IgD-negative memory B cell (primary cell): Measurements from ENCODE around the gene TBXAS1. TPM values are rescaled to one million over a fixed set of nuclear protein-coding genes. Genes with fewer than 3 reads are reported as not detected.
"Not testable (repeated sequence)": the region's sequence is repeated elsewhere in the genome, so short reads cannot be mapped to it uniquely, and the experiment has no call there.

Source experiments
- H3K27ac Mint-ChIP-seq, 3 donors: one replicate each; pipeline ENCODE4 v1.8.0; 2020 to 2022; ENCODE audit warnings: mild to moderate bottlenecking in 3 of 3, mixed read lengths in 3 of 3, moderate library complexity in 1 of 3
- H3K27me3 Mint-ChIP-seq: one replicate; pipeline ENCODE4 v1.8.0; 2021; ENCODE audit warnings: mixed read lengths
- H3K36me3 Mint-ChIP-seq: one replicate; pipeline ENCODE4 v1.8.0; 2020; ENCODE audit warnings: mild to moderate bottlenecking, mixed read lengths
- H3K4me1 Mint-ChIP-seq, 3 donors: one replicate each; pipeline ENCODE4 v1.8.0; 2020 to 2022; ENCODE audit warnings: mixed read lengths in 3 of 3, mild to moderate bottlenecking in 1 of 3
- H3K4me3 Mint-ChIP-seq, 4 donors: one replicate each; pipeline ENCODE4 v1.8.0; 2020 to 2022; ENCODE audit warnings: mild to moderate bottlenecking in 4 of 4, mixed read lengths in 4 of 4, moderate library complexity in 3 of 4
- H3K9me3 Mint-ChIP-seq, 3 donors: one replicate each; pipeline ENCODE4 v1.8.0; 2020 to 2021; ENCODE audit warnings: mixed read lengths in 3 of 3, mild to moderate bottlenecking in 1 of 3
- polyA plus RNA-seq: library from polyadenylated mRNA; unstranded; fragments of 300-500 nt; fragmentation: Illumina TruSeq; gene quantifications from one replicate; pipeline ENCODE4 v1.2.3, GENCODE V29; 2021

The TBXAS1 gene
- polyA plus RNA-seq, 1 donor from 2014 or later, result 16.7 TPM

DNA sequence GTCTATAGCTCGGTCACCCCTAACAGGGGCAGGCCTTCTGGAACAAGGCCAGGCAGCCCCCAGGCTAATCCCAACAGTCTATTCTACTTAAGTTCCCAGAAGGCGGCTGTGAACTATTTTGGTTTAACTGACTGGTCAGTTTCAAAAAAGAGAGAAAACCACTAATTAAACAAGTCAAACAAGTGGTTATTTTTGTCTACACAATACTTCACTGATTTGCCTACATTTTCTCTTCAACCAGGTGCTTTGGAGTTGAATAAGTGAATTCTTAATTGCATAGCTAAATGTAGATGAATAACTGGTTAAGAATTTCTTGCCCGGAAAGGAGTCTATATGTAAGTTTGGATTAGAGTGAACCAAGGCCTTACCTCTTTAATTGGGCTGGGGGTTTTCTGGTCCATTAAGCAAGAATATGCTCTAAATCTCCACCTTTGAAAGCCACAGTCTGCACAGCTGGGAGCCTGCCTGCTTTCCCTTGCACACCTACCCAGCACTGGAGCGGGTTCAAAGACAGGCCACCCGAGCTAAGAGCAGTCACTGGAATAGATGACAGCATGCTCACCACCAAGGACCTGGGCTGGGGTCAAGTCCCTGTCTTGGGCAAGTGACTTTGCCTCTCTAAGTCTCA, 70.4 kb downstream of the TBXAS1 start:
- Mint-ChIP-seq H3K36me3 (peaks cover 11% of the 10 kb centered on the region), H3K4me1 (peaks cover 32 to 44% (median 36%) of the 10 kb centered on the region in 3 donors), H3K27ac (no peak overlapping the region), H3K9me3 (peaks cover 6 to 14% (median 6%) of the 10 kb centered on the region in 3 donors), H3K4me3 (no peak overlapping the region), H3K27me3 (peaks cover 7% of the 10 kb centered on the region)

GRCh38 chr7:139900326-139900725, 71.3 kb downstream of the TBXAS1 start:
- Mint-ChIP-seq H3K4me1 (peaks cover 32 to 45% (median 39%) of the 10 kb centered on the region in 3 donors), H3K27ac (no peak overlapping the region), H3K9me3 (peaks cover 6 to 14% (median 6%) of the 10 kb centered on the region in 3 donors), H3K27me3 (peaks cover 3% of the 10 kb centered on the region), H3K4me3 (peak overlapping the region in 1 of 4 donors; percentile 74), H3K36me3 (peaks cover 11% of the 10 kb centered on the region)

GRCh38 chr7:139901056-139901795, 72.2 kb downstream of the TBXAS1 start:
- H3K27me3 Mint-ChIP-seq, result no peaks in the 10 kb centered on the region
- no peak overlapping the region for H3K27ac Mint-ChIP-seq

DNA sequence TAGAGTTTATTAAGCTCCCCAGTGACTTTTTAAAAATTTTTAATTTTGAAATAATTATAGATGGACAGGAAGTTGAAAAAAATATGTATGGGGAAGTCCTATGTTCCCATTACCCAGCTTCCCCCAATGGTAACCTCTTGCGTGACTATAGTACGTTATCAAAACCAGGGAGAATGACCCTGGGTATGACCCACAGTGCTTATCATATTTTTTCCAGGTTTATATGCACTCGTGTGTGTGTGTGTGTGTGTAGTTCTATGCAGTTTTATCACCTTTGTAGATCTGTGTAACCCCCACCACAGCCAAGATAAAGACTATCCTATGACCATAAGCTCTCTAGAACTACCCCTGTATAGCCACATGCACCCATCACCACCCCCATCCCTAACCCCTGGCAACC, 72.8 kb downstream of the TBXAS1 start:
- peaks cover 34 to 40% (median 35%) of the 10 kb centered on the region in 3 donors for H3K4me1 Mint-ChIP-seq
- peak overlapping the region in 2 of 4 donors; percentile 65 to 73 for H3K4me3 Mint-ChIP-seq
- no peak overlapping the region for H3K27ac Mint-ChIP-seq
- peaks cover 13% of the 10 kb centered on the region for H3K36me3 Mint-ChIP-seq
- H3K27me3 Mint-ChIP-seq, result no peaks in the 10 kb centered on the region
- peaks cover 6 to 14% (median 6%) of the 10 kb centered on the region in 3 donors for H3K9me3 Mint-ChIP-seq

More at GRCh38 chr7:139901056-139901795, 72.2 kb downstream of the TBXAS1 start:
- Mint-ChIP-seq H3K4me1 (peaks cover 35 to 40% (median 39%) of the 10 kb centered on the region in 3 donors), H3K9me3 (peaks cover 6 to 14% (median 6%) of the 10 kb centered on the region in 3 donors), H3K36me3 (peaks cover 11% of the 10 kb centered on the region), H3K4me3 (peak overlapping the region in 2 of 4 donors; percentile 47 to 74)

GRCh38 chr7:139902436-139903102, 73.5 kb downstream of the TBXAS1 start:
- peaks cover 6 to 14% (median 6%) of the 10 kb centered on the region in 3 donors for H3K9me3 Mint-ChIP-seq
- H3K36me3 Mint-ChIP-seq, result peaks cover 13% of the 10 kb centered on the region
- H3K27me3 Mint-ChIP-seq, result no peaks in the 10 kb centered on the region
- peak overlapping the region in 1 of 4 donors; percentile 65 for H3K4me3 Mint-ChIP-seq
- peaks cover 33 to 40% (median 34%) of the 10 kb centered on the region in 3 donors for H3K4me1 Mint-ChIP-seq
- no peak overlapping the region for H3K27ac Mint-ChIP-seq

DNA sequence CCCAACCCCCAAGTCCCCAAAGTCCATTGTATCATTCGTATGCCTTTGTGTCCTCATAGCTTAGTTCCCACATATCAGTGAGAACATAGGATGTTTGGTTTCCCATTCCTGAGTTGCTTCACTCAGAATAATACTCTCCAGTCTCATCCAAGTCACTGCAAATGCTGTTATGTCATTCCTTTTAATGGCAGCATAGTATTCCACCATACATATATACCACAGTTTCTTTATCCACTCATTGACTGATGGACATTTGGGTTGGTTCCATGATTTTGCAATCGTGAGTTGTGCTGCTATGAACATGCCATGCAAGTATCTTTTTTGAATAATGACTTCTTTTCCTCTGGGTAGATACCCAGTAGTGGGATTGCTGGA, 74.0 kb downstream of the TBXAS1 start:
- H3K27me3 Mint-ChIP-seq, H3K4me3 Mint-ChIP-seq, H3K27ac Mint-ChIP-seq: not testable (repeated sequence)
- H3K4me1 Mint-ChIP-seq, result peaks cover 36 to 43% (median 38%) of the 10 kb centered on the region in 3 donors
- peaks cover 13% of the 10 kb centered on the region for H3K36me3 Mint-ChIP-seq
- peaks cover 6 to 14% (median 6%) of the 10 kb centered on the region in 3 donors for H3K9me3 Mint-ChIP-seq

- Mint-ChIP-seq H3K9me3 (peaks cover 5 to 10% (median 6%) of the 10 kb centered on the region in 3 donors), H3K27me3 (no peaks in the 10 kb centered on the region), H3K4me3 (no peak overlapping the region), H3K4me1 (peaks cover 26 to 29% (median 27%) of the 10 kb centered on the region in 3 donors), H3K36me3 (peaks cover 13% of the 10 kb centered on the region), H3K27ac (no peak overlapping the region)
Measured at GRCh38 chr7:139906879-139907278, 77.8 kb downstream of the TBXAS1 start.

DNA sequence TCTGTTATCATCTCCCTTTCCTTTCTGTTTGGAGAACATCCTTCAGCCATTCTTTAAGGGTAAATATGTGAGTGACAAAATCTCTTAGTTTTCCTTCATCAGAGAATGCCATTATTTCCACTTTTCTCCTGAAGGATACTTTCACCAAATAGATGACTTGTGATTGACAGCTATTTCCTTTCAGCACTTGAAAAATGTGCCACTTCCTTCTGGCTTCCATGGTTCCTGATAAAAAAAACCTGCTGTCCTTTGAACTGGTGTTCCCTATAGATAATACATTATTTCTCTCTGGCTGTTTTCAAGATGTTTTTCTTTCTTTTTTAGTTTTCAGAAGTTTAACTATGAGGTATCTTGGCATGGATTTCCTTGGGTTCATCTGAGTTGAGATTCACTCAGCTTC, 79.7 kb downstream of the TBXAS1 start:
- no peak overlapping the region for H3K4me3 Mint-ChIP-seq
- H3K27ac Mint-ChIP-seq, result no peak overlapping the region
- H3K9me3 Mint-ChIP-seq, result no peaks in the 10 kb centered on the region
- peaks cover 5% of the 10 kb centered on the region for H3K36me3 Mint-ChIP-seq
- peaks cover 22 to 26% (median 22%) of the 10 kb centered on the region in 3 donors for H3K4me1 Mint-ChIP-seq
- no peaks in the 10 kb centered on the region for H3K27me3 Mint-ChIP-seq

GRCh38 chr7:139909379-139910050, 80.5 kb downstream of the TBXAS1 start:
- Mint-ChIP-seq H3K27ac (no peak overlapping the region), H3K4me3 (peak overlapping the region in 1 of 4 donors; percentile 71), H3K36me3 (peaks cover 4% of the 10 kb centered on the region), H3K27me3 (no peaks in the 10 kb centered on the region), H3K9me3 (no peaks in the 10 kb centered on the region), H3K4me1 (peaks cover 19 to 24% (median 22%) of the 10 kb centered on the region in 3 donors)

- Mint-ChIP-seq H3K27ac (peak overlapping the region in 1 of 3 donors; percentile 25), H3K4me1 (peaks cover 17 to 28% (median 22%) of the 10 kb centered on the region in 3 donors), H3K27me3 (no peaks in the 10 kb centered on the region), H3K4me3 (no peak overlapping the region), H3K9me3 (no peaks in the 10 kb centered on the region), H3K36me3 (peaks cover 2% of the 10 kb centered on the region)
Measured at GRCh38 chr7:139913021-139913844, 84.2 kb downstream of the TBXAS1 start.

DNA sequence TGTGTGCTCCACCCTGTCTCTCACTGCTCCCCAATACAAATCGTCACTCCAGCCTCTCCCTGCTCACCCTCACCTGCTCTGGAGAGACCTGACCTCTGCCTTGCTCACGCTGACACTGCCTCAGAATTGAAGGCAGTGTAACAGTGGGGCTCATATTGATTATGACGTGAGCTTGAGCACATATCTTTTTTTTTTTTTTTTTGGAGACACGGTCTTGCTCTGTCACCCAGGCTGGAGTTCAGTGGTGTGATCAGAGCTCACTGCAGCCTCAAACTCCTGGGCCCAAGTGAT, 84.7 kb downstream of the TBXAS1 start:
- no peaks in the 10 kb centered on the region for H3K9me3 Mint-ChIP-seq
- H3K4me3 Mint-ChIP-seq, result no peak overlapping the region
- no peaks in the 10 kb centered on the region for H3K27me3 Mint-ChIP-seq
- H3K4me1 Mint-ChIP-seq, result peaks cover 14 to 26% (median 20%) of the 10 kb centered on the region in 3 donors
- peaks cover 2% of the 10 kb centered on the region for H3K36me3 Mint-ChIP-seq
- H3K27ac Mint-ChIP-seq, result no peak overlapping the region

DNA sequence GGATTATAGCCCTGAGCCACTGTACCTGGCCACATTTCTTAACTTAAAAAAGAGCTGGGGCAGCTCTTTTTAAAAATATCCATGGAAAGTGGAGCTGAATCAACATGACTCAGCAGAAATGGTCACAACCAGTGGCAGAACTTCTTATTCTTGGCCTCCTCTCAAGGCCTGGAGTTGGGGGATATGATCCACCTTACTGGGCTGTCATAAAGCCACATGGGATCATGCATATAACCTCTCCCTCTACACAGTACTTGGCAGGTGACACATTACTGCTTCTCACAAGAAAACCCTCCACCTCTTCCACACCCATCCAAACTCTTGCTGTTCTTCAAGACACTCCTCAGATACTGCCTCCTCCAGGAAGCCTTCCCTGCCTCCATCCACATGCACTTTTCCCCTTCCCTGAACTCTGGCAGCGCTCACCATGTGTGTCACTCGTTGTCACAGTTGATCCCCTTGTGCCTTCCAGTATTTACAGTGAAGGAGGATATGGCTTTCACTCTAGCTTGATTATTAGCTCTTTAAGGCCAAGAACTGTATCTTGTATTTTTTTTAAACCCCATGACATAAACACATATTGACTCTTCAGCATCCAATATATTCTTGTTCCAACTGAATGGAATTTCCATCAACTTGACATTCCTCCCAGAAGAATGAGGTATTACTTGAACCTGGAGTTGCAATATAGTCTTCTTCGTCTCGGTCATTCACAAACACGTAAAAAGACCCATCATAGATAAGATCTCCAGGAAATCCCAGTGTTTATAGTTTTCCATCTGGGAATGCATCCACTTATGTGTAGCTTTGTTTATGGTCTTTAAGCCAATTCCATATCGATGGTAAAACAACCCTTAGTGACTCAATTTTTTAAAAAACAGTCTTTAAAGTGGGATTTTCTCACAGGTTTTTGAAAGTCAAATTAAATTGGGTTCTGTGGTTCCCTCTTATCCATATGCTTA, 85.5 kb downstream of the TBXAS1 start:
- Mint-ChIP-seq H3K4me3 (no peak overlapping the region), H3K27ac (no peak overlapping the region), H3K4me1 (peaks cover 11 to 22% (median 20%) of the 10 kb centered on the region in 3 donors), H3K9me3 (no peaks in the 10 kb centered on the region), H3K27me3 (no peaks in the 10 kb centered on the region), H3K36me3 (peaks cover 2% of the 10 kb centered on the region)

DNA sequence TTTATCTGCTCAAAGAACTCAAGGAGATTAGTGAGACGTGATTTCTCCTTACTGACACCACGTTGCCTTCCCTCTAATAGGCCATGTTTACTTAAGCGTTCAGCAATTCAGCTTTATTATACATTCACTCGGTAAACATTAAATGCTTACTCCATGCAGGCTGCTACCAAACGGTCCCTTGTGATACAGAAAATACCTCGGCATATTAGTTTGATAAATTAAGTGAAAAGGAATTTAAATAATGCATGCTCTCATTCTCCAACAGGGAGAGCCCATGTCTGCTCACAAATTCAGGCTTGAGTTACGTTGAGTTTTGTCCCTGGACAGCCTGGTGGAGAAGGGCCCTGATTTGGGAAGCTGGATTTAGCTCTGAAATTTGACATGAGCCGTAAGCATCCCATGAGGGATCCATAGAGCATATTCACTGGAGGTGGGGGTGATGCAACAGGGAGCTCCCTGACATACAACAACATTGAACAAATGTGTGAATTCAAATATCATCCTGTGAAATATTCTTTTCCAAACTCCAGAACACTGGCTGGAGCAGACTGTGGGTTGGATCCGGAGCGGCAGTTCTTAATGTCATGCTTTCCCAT, 86.3 kb downstream of the TBXAS1 start:
- Mint-ChIP-seq H3K27ac (no peak overlapping the region), H3K4me1 (peaks cover 7 to 22% (median 20%) of the 10 kb centered on the region in 3 donors), H3K9me3 (no peaks in the 10 kb centered on the region), H3K36me3 (peaks cover 2% of the 10 kb centered on the region), H3K4me3 (no peak overlapping the region), H3K27me3 (no peaks in the 10 kb centered on the region)
